ENCODE data around the gene PHACTR4.
"Not testable (repeated sequence)": the region's sequence is repeated elsewhere in the genome, so short reads cannot be mapped to it uniquely, and the experiment has no call there.

GRCh38 chr1:28522537-28522936 is 153.0 kb downstream of the PHACTR4 start:
- not testable (repeated sequence) for TF ChIP-seq EZH2 (IDR thresholded peaks at IDR 0.05; ENCODE audit: low read depth, unreplicated experiment); EZH2phosphoT487 (IDR thresholded peaks at IDR 0.05; ENCODE audit: unreplicated experiment); JUNB (IDR thresholded peaks at IDR 0.05; ENCODE audit: unreplicated experiment); CREB1 (CRISPR knock-in tag; IDR thresholded peaks at IDR 0.05; ENCODE audit: low read depth)

Data from GM23338 (cell line).